HG03565 (cell line): ENCODE measurements around the gene RAI14.

Experiments
- ATAC-seq: cut with Tn5 transposase; IDR thresholded peaks from one replicate; pipeline ENCODE4 v1.9.1; 2021; ENCODE audit warnings: mild to moderate bottlenecking, moderate library complexity; ENCODE audit not compliant: unreplicated experiment

RAI14 gene

GRCh38 chr5:34674187-34674586 lies 18.1 kb downstream of the RAI14 start:
- no peak for ATAC-seq

GRCh38 chr5:34675857-34676256 lies 19.7 kb downstream of the RAI14 start:
- no peak for ATAC-seq

- no peak for ATAC-seq
Measured at GRCh38 chr5:34676416-34676815, 20.3 kb downstream of the RAI14 start.

- ATAC-seq = no peak
Measured at GRCh38 chr5:34677428-34677827, 21.3 kb downstream of the RAI14 start.

GRCh38 chr5:34680896-34681295 lies 24.8 kb downstream of the RAI14 start:
- ATAC-seq = no peak

- no peak for ATAC-seq
Measured at GRCh38 chr5:34682926-34683623, 26.9 kb downstream of the RAI14 start.

GRCh38 chr5:34684281-34684979 lies 28.3 kb downstream of the RAI14 start:
- no peak for ATAC-seq

- ATAC-seq = no peak
Measured at GRCh38 chr5:34684980-34685352, 28.8 kb downstream of the RAI14 start.

GRCh38 chr5:34685485-34686165 lies 29.5 kb downstream of the RAI14 start:
- no peak for ATAC-seq

GRCh38 chr5:34686762-34687268 lies 30.7 kb downstream of the RAI14 start:
- ATAC-seq = no peak

- ATAC-seq = no peak
Measured at GRCh38 chr5:34687269-34688011, 31.3 kb downstream of the RAI14 start.

GRCh38 chr5:34688015-34688810 lies 32.1 kb downstream of the RAI14 start:
- ATAC-seq = no peak

GRCh38 chr5:34690301-34690700 lies 34.2 kb downstream of the RAI14 start:
- ATAC-seq = no peak

- ATAC-seq = no peak
Measured at GRCh38 chr5:34690898-34691297, 34.8 kb downstream of the RAI14 start.

GRCh38 chr5:34691326-34691725 lies 35.2 kb downstream of the RAI14 start:
- no peak for ATAC-seq

GRCh38 chr5:34692786-34693185 lies 36.7 kb downstream of the RAI14 start:
- ATAC-seq = no peak

GRCh38 chr5:34694012-34694411 lies 37.9 kb downstream of the RAI14 start:
- ATAC-seq = no peak

GRCh38 chr5:34694685-34695084 lies 38.6 kb downstream of the RAI14 start:
- no peak for ATAC-seq

GRCh38 chr5:34695275-34696027 lies 39.3 kb downstream of the RAI14 start:
- ATAC-seq = peak; percentile 65
